ENCODE measurements around the gene TRAPPC3. TPM values are rescaled to one million over a fixed set of nuclear protein-coding genes. Genes with fewer than 3 reads are reported as not detected.
A peak's percentile ranks its signal among the peaks of the same experiment; 100 is the strongest.

The TRAPPC3 gene
- total RNA-seq, 1 experiment from 2014 or later: 52.7 TPM

DNA sequence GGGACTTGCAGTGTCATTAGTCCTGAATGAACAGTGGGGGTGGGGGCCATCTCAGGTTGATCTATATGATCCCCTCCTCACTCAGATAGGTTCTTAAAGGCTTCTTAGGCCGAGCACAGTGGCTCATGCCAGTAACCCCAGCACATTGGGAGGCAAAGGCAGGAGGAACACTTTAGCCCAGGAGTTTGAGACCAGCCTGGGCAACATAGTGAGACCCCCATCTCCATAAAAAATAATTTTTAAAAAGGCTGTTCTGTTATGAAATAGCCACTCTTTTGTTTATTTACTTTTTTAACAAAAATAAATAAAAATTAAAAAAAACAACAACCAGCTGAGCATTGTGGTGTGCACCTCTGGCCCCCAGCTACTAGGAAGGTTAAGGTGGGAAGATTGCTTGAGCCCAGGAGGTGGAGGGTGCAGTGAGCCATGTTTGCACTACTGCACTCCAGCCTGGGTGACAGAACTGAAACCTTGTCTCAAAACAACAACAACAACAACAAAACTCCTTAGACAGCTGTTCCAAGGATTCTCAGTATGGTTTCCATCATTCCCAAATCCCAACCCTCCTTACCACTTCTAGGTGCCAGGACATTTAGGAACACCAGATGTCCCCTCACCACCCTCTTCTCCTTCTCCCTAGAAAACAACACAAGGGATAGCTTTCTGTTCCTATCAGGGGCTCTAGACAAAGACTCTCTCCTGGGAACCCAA, 2.0 kb upstream of the TRAPPC3 start:
- H3K27ac ChIP-seq (ENCODE audit: insufficient read length, low read depth, low read length): no peak overlapping the region
- no peak overlapping the region for H4K8ac ChIP-seq (replicated peaks; ENCODE audit: insufficient read length, low read depth, low read length)
- H3K14ac ChIP-seq (ENCODE audit: insufficient read depth, low read length): no peak overlapping the region
- no peak overlapping the region for H2BK120ac ChIP-seq (ENCODE audit: low read depth, low read length, poor library complexity, severe bottlenecking)
- H4K20me1 ChIP-seq (ENCODE audit: control insufficient read depth, insufficient read depth, insufficient read length): no peaks in the 10 kb centered on the region
- no peak overlapping the region for H3T11ph ChIP-seq (ENCODE audit: low read length)
- peaks cover 38% of the 10 kb centered on the region for H3K27me3 Mint-ChIP-seq (ENCODE audit: low read depth)
- peaks cover 30 to 40% of the 10 kb centered on the region in 2 experiments for H3K4me1 Mint-ChIP-seq
- H3K36me3 Mint-ChIP-seq (ENCODE audit: insufficient read depth in 1 of 3, low read depth in 3 of 3): peaks cover 5 to 6% (median 6%) of the 10 kb centered on the region in 3 experiments; a peak in 5 of 7 replicates
- H3K27me3 ChIP-seq (ENCODE audit: insufficient read depth, low read length): peaks cover 24% of the 10 kb centered on the region; the same call in 1 of the 2 replicates
- H3K56ac ChIP-seq (ENCODE audit: insufficient read length, low read depth, low read length): no peak overlapping the region
- no peak overlapping the region for H3K4me2 ChIP-seq (ENCODE audit: insufficient read depth, insufficient read length, low read length)
- H3K4ac ChIP-seq (ENCODE audit: low read depth, low read length): no peak overlapping the region
- no peak overlapping the region for H3K18ac ChIP-seq (ENCODE audit: insufficient read length, low read depth, low read length)
- H4K91ac ChIP-seq (ENCODE audit: insufficient read length, low read depth, low read length): no peak overlapping the region
- no peak overlapping the region for H2BK5ac ChIP-seq (ENCODE audit: insufficient read length, low read length)
- H3K4me1 ChIP-seq (ENCODE audit: insufficient read depth, low read length): no peaks in the 10 kb centered on the region; the same call in 1 of the 2 replicates
- H3K79me2 ChIP-seq (ENCODE audit: insufficient read depth, low read length): no peaks in the 10 kb centered on the region
- H3K79me1 ChIP-seq (ENCODE audit: insufficient read depth, low read depth, low read length, poor library complexity, severe bottlenecking): no peaks in the 10 kb centered on the region
- no peak overlapping the region for H2AK5ac ChIP-seq (ENCODE audit: insufficient read length, low read length)
- no peak overlapping the region for H4K5ac ChIP-seq (ENCODE audit: insufficient read length, low read depth, low read length)
- TF ChIP-seq, protein P1, sequence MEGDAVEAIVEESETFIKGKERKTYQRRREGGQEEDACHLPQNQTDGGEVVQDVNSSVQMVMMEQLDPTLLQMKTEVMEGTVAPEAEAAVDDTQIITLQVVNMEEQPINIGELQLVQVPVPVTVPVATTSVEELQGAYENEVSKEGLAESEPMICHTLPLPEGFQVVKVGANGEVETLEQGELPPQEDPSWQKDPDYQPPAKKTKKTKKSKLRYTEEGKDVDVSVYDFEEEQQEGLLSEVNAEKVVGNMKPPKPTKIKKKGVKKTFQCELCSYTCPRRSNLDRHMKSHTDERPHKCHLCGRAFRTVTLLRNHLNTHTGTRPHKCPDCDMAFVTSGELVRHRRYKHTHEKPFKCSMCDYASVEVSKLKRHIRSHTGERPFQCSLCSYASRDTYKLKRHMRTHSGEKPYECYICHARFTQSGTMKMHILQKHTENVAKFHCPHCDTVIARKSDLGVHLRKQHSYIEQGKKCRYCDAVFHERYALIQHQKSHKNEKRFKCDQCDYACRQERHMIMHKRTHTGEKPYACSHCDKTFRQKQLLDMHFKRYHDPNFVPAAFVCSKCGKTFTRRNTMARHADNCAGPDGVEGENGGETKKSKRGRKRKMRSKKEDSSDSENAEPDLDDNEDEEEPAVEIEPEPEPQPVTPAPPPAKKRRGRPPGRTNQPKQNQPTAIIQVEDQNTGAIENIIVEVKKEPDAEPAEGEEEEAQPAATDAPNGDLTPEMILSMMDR (conservative IDR thresholded peaks at IDR 0.05): no peak
- H3K23me2 ChIP-seq (ENCODE audit: insufficient read length, low read depth, low read length, poor library complexity, severe bottlenecking): peaks cover 10% of the 10 kb centered on the region
- H3K9me3 ChIP-seq (ENCODE audit: control insufficient read depth, low read depth, low read length): no peaks in the 10 kb centered on the region
- no peak overlapping the region for H3K23ac ChIP-seq (ENCODE audit: insufficient read length, low read depth, low read length)
- H3K9me3 Mint-ChIP-seq: no peaks in the 10 kb centered on the region; a peak in 1 of 5 replicates
- no peak overlapping the region for H2AFZ ChIP-seq (ENCODE audit: low read length)
- no peak overlapping the region; a peak in 2 of 7 replicates for H3K27ac Mint-ChIP-seq
- peak overlapping the region in 1 of 2 experiments; percentile 93; a peak in 1 of 5 replicates for H3K4me3 Mint-ChIP-seq
- no peak overlapping the region for H3K9ac ChIP-seq (ENCODE audit: extremely low read depth, insufficient read length, low read length)
- no CpG with 5 or more reads among the region's 1 CpG for WGBS (ENCODE audit: extremely low coverage, insufficient read length, low lambda C conversion rate)
- no peak overlapping the region for H2BK12ac ChIP-seq (ENCODE audit: insufficient read length, low read depth, low read length)
- no peak for DNase-seq
- no peak overlapping the region for H2BK20ac ChIP-seq (ENCODE audit: low read depth, low read length, poor library complexity, severe bottlenecking)
- no peak overlapping the region for H2BK15ac ChIP-seq (ENCODE audit: low read depth, low read length)
